AG04450 (cell line): ENCODE measurements around the gene NSMF. TPM values are rescaled to one million over a fixed set of nuclear protein-coding genes. Genes with fewer than 3 reads are reported as not detected.

Experiments
- CTCF ChIA-PET: fragments of 300-600, 350-600 bp; formaldehyde crosslinking; extraction: SDS; loops from one replicate; lab custom pipeline; 2022; ENCODE audit warnings: antibody characterized with exemption, inconsistent platforms; lab: Charles Lee
- POLR2A ChIA-PET: fragments of 350-600 bp; formaldehyde crosslinking; extraction: SDS; loops from one replicate; lab custom pipeline; 2021; ENCODE audit warnings: antibody characterized with exemption, inconsistent platforms; lab: Yijun Ruan, JAX
- DNase-seq: peaks from one replicate; pipeline ENCODE4 v3.0.0-alpha.2; 2011; ENCODE audit warnings: low read depth, low spot score
- H3K27ac ChIP-seq: one replicate; pipeline ENCODE4 v1.5.1; 2012; ENCODE audit warnings: low read depth, low read length, control low read depth
- H3K27me3 ChIP-seq: one replicate; pipeline ENCODE4 v1.6.0; 2012; ENCODE audit warnings: low read length; ENCODE audit not compliant: control insufficient read depth, insufficient read depth
- H3K4me3 ChIP-seq: 2 replicates; pipeline ENCODE4 v1.5.1; 2011; ENCODE audit warnings: mild to moderate bottlenecking, low read depth, low read length, control low read depth
- H3K9me3 ChIP-seq: 2 replicates; pipeline ENCODE4 v1.5.1; 2012; ENCODE audit warnings: low read length; ENCODE audit not compliant: control insufficient read depth, insufficient read depth
- polyA plus RNA-seq: library from polyadenylated mRNA; depleted of rRNA; stranded (reverse); fragments of >200 nt; gene quantifications from 2 replicates; pipeline ENCODE4 v1.2.3, GENCODE V29; 2011
- TF ChIP-seq, protein P1 (sequence below): IDR thresholded peaks from 2 replicates; pipeline ENCODE4 v1.5.1; 2011; ENCODE audit warnings: low read depth, low read length, control low read depth, inconsistent platforms

NSMF gene
- polyA plus RNA-seq, 1 experiment: 20.7 TPM

DNA sequence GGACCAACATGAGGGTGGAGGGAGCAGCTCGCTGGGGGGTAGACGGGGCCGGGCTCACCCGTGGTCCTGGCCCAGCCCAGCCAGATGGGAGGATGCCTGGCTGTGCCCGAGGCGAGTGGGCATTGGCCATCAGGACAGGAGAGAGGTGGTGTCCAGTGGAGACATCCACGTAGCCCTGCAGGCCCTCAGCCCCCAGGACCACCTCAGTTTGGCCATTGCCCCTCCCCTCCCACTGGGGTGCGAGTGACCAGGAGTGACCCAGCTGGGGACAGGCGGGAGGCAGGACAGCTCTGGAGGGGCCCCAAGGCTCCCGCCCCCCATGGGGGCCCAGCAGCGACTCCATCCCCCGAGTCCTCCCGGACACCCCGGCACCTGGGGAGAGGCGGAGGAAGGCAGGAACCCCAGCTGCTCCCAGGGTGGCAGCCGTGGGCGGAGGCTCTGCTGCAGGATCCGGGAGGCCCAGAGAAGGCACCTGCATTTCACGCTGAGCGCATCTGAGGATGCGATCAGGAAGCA lies 27.7 kb downstream of the NSMF start:
- Histone ChIP-seq H3K4me3 (no peak overlapping the region), H3K9me3 (peaks cover 5% of the 10 kb centered on the region; the same call in 1 of the 2 replicates), H3K27ac (no peak overlapping the region), H3K27me3 (peaks cover 4% of the 10 kb centered on the region)
- ChIA-PET POLR2A (no interaction called here), CTCF (interaction anchor here (1.3 kb wide), 1 partner anchor 8 kb away, joined by 6 read pairs; the partner anchor contains the start of genes EXD3 and NOXA1)
- TF ChIP-seq, protein P1, sequence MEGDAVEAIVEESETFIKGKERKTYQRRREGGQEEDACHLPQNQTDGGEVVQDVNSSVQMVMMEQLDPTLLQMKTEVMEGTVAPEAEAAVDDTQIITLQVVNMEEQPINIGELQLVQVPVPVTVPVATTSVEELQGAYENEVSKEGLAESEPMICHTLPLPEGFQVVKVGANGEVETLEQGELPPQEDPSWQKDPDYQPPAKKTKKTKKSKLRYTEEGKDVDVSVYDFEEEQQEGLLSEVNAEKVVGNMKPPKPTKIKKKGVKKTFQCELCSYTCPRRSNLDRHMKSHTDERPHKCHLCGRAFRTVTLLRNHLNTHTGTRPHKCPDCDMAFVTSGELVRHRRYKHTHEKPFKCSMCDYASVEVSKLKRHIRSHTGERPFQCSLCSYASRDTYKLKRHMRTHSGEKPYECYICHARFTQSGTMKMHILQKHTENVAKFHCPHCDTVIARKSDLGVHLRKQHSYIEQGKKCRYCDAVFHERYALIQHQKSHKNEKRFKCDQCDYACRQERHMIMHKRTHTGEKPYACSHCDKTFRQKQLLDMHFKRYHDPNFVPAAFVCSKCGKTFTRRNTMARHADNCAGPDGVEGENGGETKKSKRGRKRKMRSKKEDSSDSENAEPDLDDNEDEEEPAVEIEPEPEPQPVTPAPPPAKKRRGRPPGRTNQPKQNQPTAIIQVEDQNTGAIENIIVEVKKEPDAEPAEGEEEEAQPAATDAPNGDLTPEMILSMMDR: no peak
- no peak for DNase-seq

DNA sequence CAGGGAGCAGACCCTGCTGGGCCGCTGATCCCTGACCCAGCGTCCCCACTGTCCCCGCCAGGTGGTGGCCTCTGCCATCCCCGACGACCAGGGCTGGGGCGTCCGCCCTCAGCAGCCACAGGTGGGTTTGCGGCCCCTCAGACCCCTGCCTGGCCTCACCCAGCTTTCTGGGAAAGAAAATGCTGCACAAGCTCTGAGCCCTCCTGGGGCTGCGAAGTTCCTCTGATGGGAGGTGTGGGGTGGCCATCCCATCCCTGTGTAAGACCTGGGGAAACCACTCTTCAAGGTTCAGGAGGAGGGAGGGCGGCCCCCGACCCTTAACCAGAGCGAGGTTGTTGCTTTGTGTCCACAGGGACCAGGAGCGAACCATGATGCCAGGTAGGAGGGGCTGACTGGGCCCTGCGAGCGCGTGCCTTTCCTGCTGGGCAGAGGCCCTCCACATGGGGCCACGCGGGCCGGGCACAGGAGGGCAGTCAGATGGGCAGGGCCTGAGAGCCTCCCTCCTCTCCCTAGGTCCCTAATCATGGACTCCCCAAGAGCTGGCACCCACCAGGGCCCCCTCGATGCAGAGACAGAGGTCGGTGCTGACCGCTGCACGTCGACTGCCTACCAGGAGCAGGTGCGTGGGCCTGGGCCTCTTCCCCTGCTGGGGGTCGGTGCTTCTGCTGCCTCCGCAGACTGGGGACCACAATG lies 28.3 kb downstream of the NSMF start:
- DNase-seq: no peak
- ChIA-PET CTCF (no interaction called here), POLR2A (no interaction called here)
- H3K27me3 ChIP-seq: peaks cover 4% of the 10 kb centered on the region
- H3K4me3 ChIP-seq: no peak overlapping the region
- no peak overlapping the region for H3K27ac ChIP-seq
- H3K9me3 ChIP-seq: peaks cover 5% of the 10 kb centered on the region; the same call in 1 of the 2 replicates
- TF ChIP-seq, protein P1: no peak

DNA sequence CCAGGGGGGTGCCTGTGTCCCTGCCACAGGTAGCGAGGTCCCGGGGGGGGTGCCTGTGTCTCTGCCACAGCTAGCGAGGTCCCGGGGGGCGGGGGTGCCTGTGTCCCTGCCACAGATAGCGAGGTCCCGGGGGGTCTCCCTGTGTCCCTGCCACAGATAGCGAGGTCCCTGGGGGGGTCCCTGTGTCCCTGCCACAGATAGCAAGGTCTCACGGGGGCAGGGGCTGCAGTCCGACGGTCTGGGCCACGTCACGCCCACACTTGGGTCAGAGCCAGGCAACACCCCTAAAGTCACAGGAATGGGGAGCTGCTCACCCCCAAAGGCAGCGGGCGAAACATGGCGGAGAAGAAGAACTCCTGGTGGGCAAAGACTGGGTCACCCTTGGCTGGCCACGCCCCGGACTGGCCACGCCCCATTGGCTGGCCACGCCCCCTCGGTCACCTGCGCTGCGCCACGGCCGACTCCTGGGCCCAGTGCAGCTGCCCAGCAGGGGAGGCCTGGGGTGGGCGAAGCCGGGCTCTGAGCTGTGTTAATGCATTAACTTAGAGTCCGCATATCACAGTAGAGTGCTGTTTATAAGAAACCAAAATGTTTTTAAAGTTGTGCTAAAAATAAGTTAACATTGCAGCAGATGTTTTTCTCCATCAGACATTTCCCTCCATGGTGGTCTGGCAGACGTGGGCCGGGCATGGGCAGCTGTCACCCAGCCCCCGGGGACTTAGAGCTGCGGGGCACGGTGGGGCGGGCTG lies 29.0 kb downstream of the NSMF start:
- CTCF ChIA-PET: no interaction called here
- no peak overlapping the region for H3K27ac ChIP-seq
- POLR2A ChIA-PET: no interaction called here
- no peak for DNase-seq
- peaks cover 4% of the 10 kb centered on the region for H3K27me3 ChIP-seq
- H3K9me3 ChIP-seq: peaks cover 5% of the 10 kb centered on the region; the same call in 1 of the 2 replicates
- no peak overlapping the region for H3K4me3 ChIP-seq
- TF ChIP-seq, protein P1: no peak

DNA sequence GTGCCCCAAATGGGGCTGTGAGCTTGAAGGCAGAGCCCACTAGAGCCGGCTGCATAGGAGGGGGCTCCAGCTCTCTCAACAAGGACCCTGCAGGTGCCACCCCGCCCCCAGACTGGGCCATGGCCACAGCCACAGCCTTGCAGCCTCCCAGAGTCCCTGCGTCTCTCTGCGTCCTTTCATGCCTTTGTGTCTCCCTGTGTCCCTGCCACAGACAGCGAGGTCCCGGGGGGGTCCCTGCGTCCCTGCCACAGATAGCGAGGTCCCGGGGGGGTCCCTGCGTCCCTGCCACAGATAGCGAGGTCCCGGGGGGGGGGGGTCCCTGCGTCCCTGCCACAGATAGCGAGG lies 29.6 kb downstream of the NSMF start:
- peaks cover 4% of the 10 kb centered on the region for H3K27me3 ChIP-seq
- peaks cover 5% of the 10 kb centered on the region; the same call in 1 of the 2 replicates for H3K9me3 ChIP-seq
- TF ChIP-seq, protein P1: no peak
- ChIA-PET CTCF (no interaction called here), POLR2A (no interaction called here)
- DNase-seq: no peak
- no peak overlapping the region for H3K27ac ChIP-seq
- H3K4me3 ChIP-seq: no peak overlapping the region
